Measurements from ENCODE around the gene GIMAP8. TPM values are rescaled to one million over a fixed set of nuclear protein-coding genes. Genes with fewer than 3 reads are reported as not detected.
A peak's percentile ranks its signal among the peaks of the same experiment; 100 is the strongest.

GIMAP8 gene
- total and polyA plus RNA-seq, 7 experiments from 2014 or later, result 13.8 to 69.7 (median 52.5) TPM

- intact Hi-C loops (cut with micrococcal nuclease), result no loop called here
- POLR2A ChIA-PET, result interaction anchor here (0.7 to 1.1 kb wide), 2 partner anchors 8 to 54 kb away, joined by 3 to 4 read pairs; no protein-coding TSS in a partner anchor
- no peaks in the 10 kb centered on the region for H3K9me3 Mint-ChIP-seq
Observed at GRCh38 chr7:150410680-150411346, 39.6 kb upstream of the GIMAP8 start.

GRCh38 chr7:150411606-150412005 lies 38.8 kb upstream of the GIMAP8 start:
- Mint-ChIP-seq H3K36me3 (peaks cover 0 to 18% (median 3%) of the 10 kb centered on the region in 5 donors), H3K9me3 (no peaks in the 10 kb centered on the region), H3K27ac (peak overlapping the region in 6 of 9 donors; percentile 33 to 78 (median 53)), H3K4me1 (peaks cover 9 to 22% (median 13%) of the 10 kb centered on the region in 7 donors), H3K27me3 (no peaks in the 10 kb centered on the region), H3K4me3 (no peak overlapping the region)
- intact Hi-C loops (cut with micrococcal nuclease), result no loop called here
- ATAC-seq, result no peak
- no peaks in the 10 kb centered on the region for H3K9me3 ChIP-seq (ENCODE audit: control insufficient read depth in 2 of 3, low read length in 3 of 3)
- H3K4me3 ChIP-seq (ENCODE audit: low read length), result no peak overlapping the region
- DNase-seq, result no peak
- no peaks in the 10 kb centered on the region for H3K27me3 ChIP-seq (ENCODE audit: control insufficient read depth in 2 of 2, insufficient read depth in 2 of 2, low read length in 2 of 2)
- peaks cover 0 to 38% (median 3%) of the 10 kb centered on the region in 3 experiments for H3K36me3 ChIP-seq (ENCODE audit: control insufficient read depth in 2 of 3, insufficient read depth in 3 of 3, low read length in 3 of 3)
- peaks cover 1 to 7% of the 10 kb centered on the region in 2 donors for H3K4me1 ChIP-seq (ENCODE audit: control insufficient read depth in 2 of 2, insufficient read depth in 2 of 2, low read length in 2 of 2)
- CTCF ChIA-PET, result interaction anchor here (0.7 kb wide), 1 partner anchor 10 kb away, joined by 6 read pairs; no protein-coding TSS in a partner anchor
- POLR2A ChIA-PET, result interaction anchor here (0.5 kb wide), 1 partner anchor 74 kb away, joined by 3 read pairs; no protein-coding TSS in a partner anchor
- no peak overlapping the region for H3K27ac ChIP-seq (ENCODE audit: low read depth, low read length)

More at GRCh38 chr7:150410680-150411346, 39.6 kb upstream of the GIMAP8 start:
- Mint-ChIP-seq H3K4me3 (no peak overlapping the region), H3K27ac (peak overlapping the region in 6 of 9 donors; percentile 2 to 85 (median 54)), H3K4me1 (peaks cover 17 to 30% (median 21%) of the 10 kb centered on the region in 7 donors), H3K27me3 (no peaks in the 10 kb centered on the region), H3K36me3 (peaks cover 0 to 18% (median 3%) of the 10 kb centered on the region in 5 donors)
- peaks cover 5 to 11% of the 10 kb centered on the region in 2 donors for H3K4me1 ChIP-seq (ENCODE audit: control insufficient read depth in 2 of 2, insufficient read depth in 2 of 2, low read length in 2 of 2)
- H3K9me3 ChIP-seq (ENCODE audit: control insufficient read depth in 2 of 3, low read length in 3 of 3), result no peaks in the 10 kb centered on the region
- no peak overlapping the region for H3K4me3 ChIP-seq (ENCODE audit: low read length)
- peaks cover 0 to 38% (median 3%) of the 10 kb centered on the region in 3 experiments for H3K36me3 ChIP-seq (ENCODE audit: control insufficient read depth in 2 of 3, insufficient read depth in 3 of 3, low read length in 3 of 3)
- no peaks in the 10 kb centered on the region for H3K27me3 ChIP-seq (ENCODE audit: control insufficient read depth in 2 of 2, insufficient read depth in 2 of 2, low read length in 2 of 2)
- ATAC-seq (no peak), DNase-seq (no peak)
- no peak overlapping the region for H3K27ac ChIP-seq (ENCODE audit: low read depth, low read length)
- CTCF ChIA-PET, result no interaction called here

- Mint-ChIP-seq H3K36me3 (peaks cover 0 to 16% (median 2%) of the 10 kb centered on the region in 5 donors), H3K27me3 (no peaks in the 10 kb centered on the region), H3K4me1 (peaks cover 6 to 18% (median 10%) of the 10 kb centered on the region in 7 donors), H3K9me3 (no peaks in the 10 kb centered on the region), H3K27ac (peak overlapping the region in 7 of 9 donors; percentile 21 to 78 (median 53)), H3K4me3 (no peak overlapping the region)
- Histone ChIP-seq H3K4me1 (ENCODE audit: control insufficient read depth in 2 of 2, insufficient read depth in 2 of 2, low read length in 2 of 2) (peaks cover 0 to 3% of the 10 kb centered on the region in 2 donors), H3K9me3 (ENCODE audit: control insufficient read depth in 2 of 3, low read length in 3 of 3) (no peaks in the 10 kb centered on the region), H3K27ac (ENCODE audit: low read depth, low read length) (no peak overlapping the region), H3K27me3 (ENCODE audit: control insufficient read depth in 2 of 2, insufficient read depth in 2 of 2, low read length in 2 of 2) (no peaks in the 10 kb centered on the region), H3K36me3 (ENCODE audit: control insufficient read depth in 2 of 3, insufficient read depth in 3 of 3, low read length in 3 of 3) (peaks cover 0 to 38% (median 3%) of the 10 kb centered on the region in 3 experiments), H3K4me3 (ENCODE audit: low read length) (no peak overlapping the region)
- DNase-seq, result no peak
- CTCF ChIA-PET, result interaction anchor here (0.7 kb wide), 1 partner anchor 10 kb away, joined by 6 read pairs; no protein-coding TSS in a partner anchor
- no peak for ATAC-seq
- intact Hi-C loops (cut with micrococcal nuclease), result no loop called here
- POLR2A ChIA-PET, result interaction anchor here (0.5 kb wide), 1 partner anchor 75 kb away, joined by 3 read pairs; no protein-coding TSS in a partner anchor
Observed at GRCh38 chr7:150412016-150412415, 38.4 kb upstream of the GIMAP8 start.

- Histone ChIP-seq H3K9me3 (ENCODE audit: control insufficient read depth in 2 of 3, low read length in 3 of 3) (no peaks in the 10 kb centered on the region), H3K27me3 (ENCODE audit: control insufficient read depth in 2 of 2, insufficient read depth in 2 of 2, low read length in 2 of 2) (no peaks in the 10 kb centered on the region), H3K4me3 (ENCODE audit: low read length) (no peak overlapping the region), H3K36me3 (ENCODE audit: control insufficient read depth in 2 of 3, insufficient read depth in 3 of 3, low read length in 3 of 3) (peaks cover 0 to 38% (median 3%) of the 10 kb centered on the region in 3 experiments), H3K27ac (ENCODE audit: low read depth, low read length) (no peak overlapping the region), H3K4me1 (ENCODE audit: control insufficient read depth in 2 of 2, insufficient read depth in 2 of 2, low read length in 2 of 2) (no peaks in the 10 kb centered on the region)
- peak overlapping the region in 3 of 9 donors; percentile 21 to 78 (median 38) for H3K27ac Mint-ChIP-seq
- ChIA-PET CTCF (no interaction called here), POLR2A (no interaction called here)
- intact Hi-C loops (cut with micrococcal nuclease), result no loop called here
- no peaks in the 10 kb centered on the region for H3K9me3 Mint-ChIP-seq
- H3K4me1 Mint-ChIP-seq, result peaks cover 3 to 14% (median 7%) of the 10 kb centered on the region in 7 donors
- H3K27me3 Mint-ChIP-seq, result no peaks in the 10 kb centered on the region
- no peak overlapping the region for H3K4me3 Mint-ChIP-seq
- no peak for DNase-seq
- peaks cover 0 to 14% (median 0%) of the 10 kb centered on the region in 5 donors for H3K36me3 Mint-ChIP-seq
- no peak for ATAC-seq
Observed at GRCh38 chr7:150412518-150413488, 37.6 kb upstream of the GIMAP8 start.

- Histone ChIP-seq H3K36me3 (ENCODE audit: control insufficient read depth in 2 of 3, insufficient read depth in 3 of 3, low read length in 3 of 3) (peaks cover 0 to 38% (median 3%) of the 10 kb centered on the region in 3 experiments), H3K4me3 (ENCODE audit: low read length) (no peak overlapping the region), H3K4me1 (ENCODE audit: control insufficient read depth in 2 of 2, insufficient read depth in 2 of 2, low read length in 2 of 2) (no peaks in the 10 kb centered on the region), H3K27ac (ENCODE audit: low read depth, low read length) (no peak overlapping the region), H3K27me3 (ENCODE audit: control insufficient read depth in 2 of 2, insufficient read depth in 2 of 2, low read length in 2 of 2) (no peaks in the 10 kb centered on the region), H3K9me3 (ENCODE audit: control insufficient read depth in 2 of 3, low read length in 3 of 3) (no peaks in the 10 kb centered on the region)
- CTCF ChIA-PET, result no interaction called here
- ATAC-seq (no peak), DNase-seq (no peak)
- peak overlapping the region in 1 of 9 donors; percentile 20 for H3K27ac Mint-ChIP-seq
- intact Hi-C loops (cut with micrococcal nuclease), result no loop called here
- peaks cover 0 to 12% (median 0%) of the 10 kb centered on the region in 5 donors for H3K36me3 Mint-ChIP-seq
- POLR2A ChIA-PET, result interaction anchor here (1.0 kb wide), 1 partner anchor 8 kb away, joined by 4 read pairs; a partner anchor contains a TSS
- H3K9me3 Mint-ChIP-seq, result no peaks in the 10 kb centered on the region
- H3K4me3 Mint-ChIP-seq, result no peak overlapping the region
- H3K4me1 Mint-ChIP-seq, result peaks cover 2 to 13% (median 3%) of the 10 kb centered on the region in 7 donors
- no peaks in the 10 kb centered on the region for H3K27me3 Mint-ChIP-seq
Observed at GRCh38 chr7:150413640-150414081, 36.8 kb upstream of the GIMAP8 start.

Measured in naive thymus-derived CD4-positive, alpha-beta T cell (primary cell).